Stimulated activated CD4-positive, alpha-beta T cell treated with anti-CD3 and anti-CD28 coated beads, TNF-alpha, amount 100 ng/mL, for 24 hours (primary cell): ENCODE measurements around the gene BLOC1S6.
"Not testable (repeated sequence)": the region's sequence is repeated elsewhere in the genome, so short reads cannot be mapped to it uniquely, and the experiment has no call there.

ENCODE experiments used
- DNase-seq, 3 experiments: peaks; one replicate each; pipeline ENCODE4 v3.0.0-alpha.2; 2020; ENCODE audit warnings: low read depth in 3 of 3

Gene BLOC1S6

DNA sequence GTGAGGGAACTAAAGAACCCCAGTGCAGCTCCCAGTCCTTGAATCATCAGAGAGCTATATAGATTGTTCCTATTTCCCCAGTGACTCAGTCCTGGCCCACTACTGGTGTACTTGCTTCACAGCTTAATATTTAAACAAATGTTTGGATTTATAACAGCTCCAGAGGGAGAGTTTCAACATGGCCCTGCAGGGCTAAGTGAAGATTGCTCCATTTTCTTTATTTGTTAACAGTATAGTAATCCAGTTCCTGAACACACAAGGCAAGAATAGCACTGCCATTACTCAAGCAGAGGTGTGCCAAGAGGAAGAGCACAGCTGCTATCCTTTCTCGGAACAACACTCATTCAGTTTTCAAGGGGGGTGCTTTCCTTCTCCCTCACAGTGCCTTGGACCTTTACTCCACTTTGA is 54.2 kb downstream of the BLOC1S6 start:
- DNase-seq, result no peak

DNA sequence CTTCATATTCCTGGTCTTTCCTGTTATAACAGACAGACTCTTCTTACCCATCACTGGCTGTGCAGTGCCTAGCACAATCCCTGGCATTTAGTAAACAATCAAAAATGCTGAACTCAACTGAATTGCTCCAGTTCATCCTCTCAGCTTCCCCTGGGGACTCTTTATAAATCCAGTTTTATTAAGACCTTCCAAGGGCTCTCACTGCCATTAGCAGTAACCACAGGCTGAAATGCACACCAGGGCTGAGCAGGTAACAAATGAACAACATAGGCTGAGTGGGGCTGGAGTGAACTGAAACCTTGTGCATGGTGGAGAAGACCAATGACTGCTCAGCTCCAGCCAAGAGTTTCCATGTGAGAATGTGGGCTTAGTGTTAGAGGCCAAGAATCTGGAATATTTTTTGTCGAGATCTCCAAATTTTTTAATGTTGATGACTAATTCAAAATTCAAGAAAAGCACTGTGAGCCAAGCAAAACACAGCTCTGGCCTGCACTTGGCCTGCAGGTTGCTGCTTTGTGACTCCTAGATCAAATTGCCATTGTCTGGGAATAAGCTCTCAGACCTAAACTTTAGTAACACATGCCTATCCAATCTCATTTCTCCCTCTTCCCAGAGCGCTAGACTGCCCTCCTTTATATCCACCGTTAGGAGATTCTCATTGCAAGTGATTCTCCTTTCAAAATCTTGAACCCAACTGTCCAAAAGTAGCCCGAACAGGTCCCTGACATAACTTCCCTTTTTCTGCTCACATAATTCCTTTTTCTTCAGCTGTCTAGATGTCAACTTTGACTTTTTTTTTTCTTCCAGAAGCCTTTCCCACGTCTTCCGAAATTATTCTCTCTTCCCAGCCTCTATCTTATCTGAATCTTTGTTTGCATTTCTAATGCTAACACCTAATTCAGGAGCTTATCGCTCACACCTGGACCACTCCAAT is 55.1 kb downstream of the BLOC1S6 start:
- DNase-seq, result no peak

DNA sequence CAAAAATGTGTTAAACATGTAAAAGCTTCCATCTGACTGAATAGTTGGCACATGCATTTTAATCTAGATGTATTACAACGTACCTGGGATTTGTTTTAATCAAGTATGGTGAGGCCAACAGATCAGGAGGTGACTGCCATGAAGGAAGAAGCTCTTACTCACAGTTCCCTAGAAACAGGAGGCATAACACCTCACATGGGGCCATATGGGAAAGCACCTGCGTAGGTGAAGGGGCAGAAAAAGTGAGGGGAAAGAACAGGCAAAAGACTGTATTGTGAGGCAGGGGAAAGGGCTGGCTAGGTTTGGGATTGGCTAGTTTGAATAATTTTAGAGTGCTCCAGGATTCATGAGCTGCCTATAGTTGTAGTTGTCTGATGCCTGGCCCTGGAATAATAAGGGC is 57.3 kb downstream of the BLOC1S6 start:
- DNase-seq, result no peak

DNA sequence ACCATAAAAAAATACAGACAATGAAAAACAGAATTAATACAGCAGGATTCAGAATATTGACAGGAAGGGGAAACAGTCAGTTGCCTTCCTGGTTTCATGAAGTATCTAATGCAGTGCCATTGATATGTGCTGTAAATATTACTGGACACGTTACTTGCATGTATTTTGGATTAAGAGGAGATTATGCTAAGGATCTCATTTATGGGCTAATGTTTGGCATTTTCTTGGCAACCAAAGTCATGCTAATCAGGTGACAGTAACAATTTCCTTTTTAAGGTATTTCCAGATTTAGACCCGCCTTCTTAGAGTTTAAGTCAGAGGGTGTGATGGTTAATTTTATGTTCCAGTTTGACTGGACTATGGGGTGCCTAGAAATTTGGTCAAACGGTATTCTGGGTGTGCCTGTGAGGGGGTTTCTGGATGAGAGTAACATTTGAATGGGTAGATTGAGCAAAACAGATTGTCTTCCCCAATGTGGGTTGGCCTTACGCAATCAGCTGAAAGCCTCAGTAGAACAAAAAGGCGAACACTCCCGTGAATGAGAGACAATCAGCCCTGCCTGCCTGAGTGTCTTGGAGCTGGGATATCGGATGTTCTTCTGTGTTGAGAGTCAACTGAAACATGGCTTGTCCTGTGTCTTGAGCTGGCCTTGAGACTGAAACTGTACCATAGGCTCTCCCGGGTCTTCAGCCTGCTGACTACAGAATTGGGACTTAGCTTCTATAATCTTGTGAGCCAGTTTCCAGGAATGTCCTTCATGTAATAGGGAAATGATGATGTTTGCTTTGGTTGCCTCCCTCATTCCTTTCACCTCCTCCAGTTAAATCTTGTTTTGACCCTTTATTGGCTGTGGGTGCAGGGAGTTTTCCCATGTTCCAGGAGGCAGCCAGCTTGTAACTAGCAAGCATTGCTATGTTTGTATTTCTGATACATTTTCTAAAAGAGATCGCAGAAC is 58.1 kb downstream of the BLOC1S6 start:
- no peak for DNase-seq

DNA sequence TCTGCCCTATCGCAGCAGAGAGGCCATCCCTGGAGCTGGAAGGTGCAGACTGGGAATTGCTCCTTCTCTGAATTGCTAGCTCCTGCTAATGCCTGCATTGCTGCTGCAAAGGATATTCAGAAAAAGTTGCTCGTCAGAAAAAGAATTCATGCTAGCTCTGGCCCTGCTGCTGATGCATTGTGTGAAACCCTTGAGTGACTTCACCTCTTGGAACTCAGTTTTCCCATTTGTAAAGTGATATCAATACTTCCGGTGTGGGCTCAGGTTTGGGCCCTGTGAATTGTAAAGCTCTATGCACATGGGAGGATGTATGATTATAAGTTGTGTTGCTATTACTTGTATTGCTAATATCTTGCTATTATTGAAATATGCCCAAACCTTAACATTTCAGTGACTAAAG is 59.0 kb downstream of the BLOC1S6 start:
- no peak for DNase-seq

DNA sequence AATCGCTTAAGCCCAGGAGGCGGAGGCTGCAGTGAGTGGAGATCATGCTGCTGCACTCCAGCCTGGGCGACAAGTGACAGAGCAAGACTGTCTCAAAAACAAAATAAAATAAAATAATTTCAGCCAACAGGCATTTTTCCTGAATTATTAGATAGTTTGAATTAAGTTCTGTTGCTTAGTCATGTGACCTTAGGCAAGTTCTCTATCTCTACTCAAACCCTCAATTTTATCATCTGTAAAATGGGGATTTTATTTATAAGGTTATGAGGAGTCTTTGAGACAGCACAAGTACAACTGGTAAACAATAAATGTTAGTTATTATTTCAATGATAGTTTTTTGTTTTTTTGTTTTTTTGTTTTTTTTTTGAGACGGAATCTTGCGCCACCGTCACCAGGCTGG is 60.6 kb downstream of the BLOC1S6 start:
- no peak for DNase-seq

DNA sequence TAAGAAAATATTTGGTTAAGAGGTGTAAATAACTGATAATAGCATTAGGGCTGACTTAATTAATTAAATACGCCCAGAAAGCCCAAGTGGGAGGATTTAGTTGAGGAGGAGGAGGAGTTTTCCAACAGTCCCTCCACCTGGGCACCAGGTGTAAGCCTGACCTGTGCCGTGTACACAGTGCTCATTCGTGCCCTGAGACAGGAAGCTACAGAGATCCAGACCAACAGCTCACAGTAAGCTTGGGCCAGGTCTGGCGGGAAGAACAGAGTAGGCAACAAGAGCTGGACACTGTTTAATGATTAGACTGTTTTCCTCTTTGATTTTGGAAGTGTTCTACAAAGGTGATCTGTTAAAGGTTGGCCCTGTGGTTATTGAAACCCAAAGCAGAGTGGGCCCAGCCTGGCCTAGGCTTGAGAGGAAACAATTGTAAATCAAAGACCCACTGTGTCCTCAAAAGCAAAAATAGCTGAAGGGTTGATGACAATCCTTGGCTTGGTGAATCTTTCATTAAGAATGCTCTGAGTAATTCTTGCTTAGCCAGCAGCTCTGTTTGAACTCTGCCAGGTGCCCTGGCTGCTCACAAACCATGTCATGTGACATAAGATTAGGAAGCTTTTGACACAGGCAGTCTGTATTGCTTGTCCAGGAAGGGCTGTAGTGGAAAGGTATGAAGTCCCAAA is 61.5 kb downstream of the BLOC1S6 start:
- no peak for DNase-seq

DNA sequence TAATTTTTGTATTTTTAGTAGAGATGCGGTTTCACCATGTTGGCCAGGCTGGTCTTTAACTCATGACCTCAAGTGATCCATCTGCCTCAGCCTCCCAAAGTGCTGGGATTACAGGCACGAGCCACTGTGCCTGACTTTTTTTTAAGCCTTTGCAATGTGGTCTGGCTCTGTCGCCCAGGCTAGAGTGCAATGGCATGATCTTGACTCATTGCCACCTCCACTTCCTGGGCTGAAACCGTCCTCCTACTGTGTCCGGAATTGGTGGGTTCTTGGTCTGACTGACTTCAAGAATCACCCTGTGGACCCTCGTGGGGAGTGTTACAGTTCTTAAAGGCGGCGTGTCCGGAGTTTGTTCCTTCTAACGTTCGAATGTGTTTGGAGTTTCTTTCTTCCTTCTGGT is 62.8 kb downstream of the BLOC1S6 start:
- DNase-seq, result not testable (repeated sequence)

DNA sequence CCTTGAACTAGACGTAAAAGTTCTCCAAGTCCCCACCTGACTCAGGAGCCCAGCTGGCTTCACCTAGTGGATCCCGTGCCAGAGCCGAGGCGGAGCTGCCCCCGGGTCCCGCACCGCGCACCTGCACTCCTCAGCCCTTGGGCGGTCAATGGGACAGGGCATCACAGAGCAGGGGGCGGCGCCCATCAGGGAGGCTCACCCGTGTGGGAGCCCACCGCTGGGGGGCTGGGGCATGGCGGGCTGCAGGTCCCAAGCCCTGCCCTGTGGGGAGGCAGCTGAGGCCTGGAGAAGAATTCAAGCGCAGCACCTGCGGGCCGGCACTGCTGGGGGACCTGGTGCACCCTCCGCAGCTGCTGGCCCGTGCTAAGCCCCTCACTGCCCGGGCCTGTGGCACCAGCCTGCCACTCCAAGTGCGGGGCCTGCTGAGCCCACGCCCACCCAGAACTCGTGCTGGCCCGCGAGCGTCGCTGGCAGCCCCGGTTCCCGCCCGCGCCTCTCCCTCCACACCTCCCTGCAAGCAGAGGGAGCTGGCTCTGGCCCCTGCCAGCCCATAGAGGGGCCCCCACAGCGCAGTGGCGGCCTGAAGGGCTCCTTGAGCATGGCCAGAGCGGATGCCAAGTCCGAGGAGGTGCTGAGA is 63.8 kb downstream of the BLOC1S6 start:
- no peak for DNase-seq

DNA sequence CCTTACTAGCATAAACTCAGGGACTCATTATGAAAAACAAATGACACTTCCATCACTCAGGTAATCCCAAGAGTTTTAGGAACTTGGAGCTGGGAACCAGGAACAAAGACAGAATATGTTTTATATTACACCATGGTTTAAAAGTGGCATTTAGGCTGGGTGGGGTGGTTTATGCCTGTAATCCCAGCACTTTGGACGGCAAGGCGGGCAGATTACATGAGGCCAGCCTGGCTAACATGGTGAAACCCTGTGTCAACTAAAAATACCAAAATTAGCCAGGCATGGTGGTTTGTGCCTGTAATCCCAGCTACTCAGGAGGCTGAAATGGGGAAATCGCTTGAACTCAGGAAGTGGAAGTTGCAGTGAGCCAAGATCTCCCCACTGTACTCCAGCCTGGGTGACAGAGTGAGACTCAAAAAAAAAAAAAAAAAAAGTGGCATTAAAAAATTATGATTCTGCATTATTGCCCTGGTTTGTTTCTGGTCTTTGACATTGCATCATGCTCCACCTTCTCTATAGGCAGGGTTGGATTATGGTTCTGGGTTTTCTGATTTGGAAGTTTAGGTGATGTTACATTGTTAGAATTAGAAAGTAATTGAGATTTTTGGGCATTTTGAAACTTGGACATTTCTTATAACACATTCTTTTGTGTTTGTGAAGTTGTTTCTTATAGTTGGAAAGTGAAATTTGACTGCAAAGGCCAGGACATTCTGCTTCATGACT is 66.7 kb downstream of the BLOC1S6 start:
- DNase-seq, result no peak

DNA sequence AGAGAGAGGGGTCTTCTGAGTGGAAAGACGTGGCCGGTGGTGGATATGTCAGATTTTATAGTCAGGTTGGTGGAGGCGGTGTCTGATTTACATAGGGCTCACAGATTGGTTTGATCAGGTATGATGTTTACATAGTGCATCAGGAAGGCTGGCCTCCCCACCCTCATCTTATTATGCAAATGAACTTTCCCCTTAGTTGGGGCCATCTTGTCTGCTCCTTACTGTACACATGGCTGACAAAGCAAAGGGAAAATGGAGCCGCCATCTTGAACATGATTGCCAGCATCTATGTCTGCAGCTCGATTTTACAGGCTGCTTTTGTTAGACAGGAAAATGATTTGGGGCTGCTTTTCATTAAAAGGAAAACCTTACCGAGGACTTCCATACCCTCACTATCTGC is 67.6 kb downstream of the BLOC1S6 start:
- no peak for DNase-seq

DNA sequence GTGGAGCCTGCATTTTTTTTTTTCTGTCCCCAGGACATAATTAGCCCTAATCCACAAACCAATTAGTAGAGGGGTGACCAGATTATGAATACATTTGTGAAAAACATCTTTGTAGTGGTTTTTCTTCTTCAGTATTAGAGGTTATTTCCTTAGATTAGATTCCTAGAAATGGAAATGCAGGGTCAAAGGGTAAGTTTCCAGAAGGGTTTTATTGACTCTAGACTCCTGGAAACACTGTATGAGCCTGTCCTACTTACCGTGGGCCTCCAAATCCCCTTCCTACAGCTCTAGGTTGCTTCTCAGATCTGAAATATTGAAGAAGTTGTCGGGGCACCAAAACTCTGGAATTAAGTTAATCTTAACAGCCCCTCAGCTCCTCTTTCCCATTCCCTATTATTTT is 70.1 kb downstream of the BLOC1S6 start:
- DNase-seq, result no peak

DNA sequence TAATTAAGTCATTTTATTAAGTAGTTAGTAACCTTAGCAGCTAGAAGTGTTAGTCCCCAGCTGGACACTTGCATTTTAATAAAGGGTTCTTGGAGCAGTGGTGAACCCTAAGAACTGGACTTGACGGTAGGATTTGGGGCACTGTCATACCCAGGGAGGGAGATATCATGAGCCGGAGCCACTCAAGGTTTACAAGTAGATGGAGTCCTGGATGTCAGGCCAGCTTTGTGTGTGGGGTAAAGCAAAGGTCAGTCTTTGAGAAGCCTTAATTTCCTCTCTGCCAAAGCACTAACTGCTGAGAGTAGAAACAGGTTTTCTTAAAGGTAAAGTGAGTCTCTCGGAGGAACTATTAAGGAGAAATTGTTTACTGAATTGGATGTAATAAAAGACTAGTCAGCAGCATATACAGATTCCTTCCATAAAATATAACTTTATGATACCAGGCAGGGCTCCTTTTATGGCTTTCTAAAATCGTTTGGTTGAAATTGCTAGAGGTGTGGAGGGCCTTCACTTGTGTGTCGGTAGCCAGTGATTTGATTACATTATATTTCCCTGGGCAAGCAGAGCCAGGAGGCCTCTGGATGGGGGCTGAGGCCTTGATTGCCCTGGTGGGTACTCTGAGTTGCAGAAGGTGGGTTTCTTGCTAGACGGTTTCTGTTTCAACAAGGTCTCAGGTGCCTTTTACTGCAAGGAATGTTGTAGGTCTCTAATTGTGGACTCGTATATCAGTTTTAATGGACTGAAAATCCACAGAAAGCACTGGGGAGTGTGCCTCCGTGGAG is 70.8 kb downstream of the BLOC1S6 start:
- DNase-seq, result no peak
